Large intestine (tissue), 3 donors: ENCODE results near the gene OTUD5. TPM values are rescaled to one million over a fixed set of nuclear protein-coding genes. Genes with fewer than 3 reads are reported as not detected.
"Not testable (repeated sequence)": the region's sequence is repeated elsewhere in the genome, so short reads cannot be mapped to it uniquely, and the experiment has no call there.

Source experiments
- DNase-seq, 2 donors: peaks; one replicate each; pipeline versions ENCODE4 v3.0.0 to v3.0.0-alpha.2; 2013
- H3K27ac ChIP-seq: one replicate; pipeline ENCODE4 v1.5.1; 2013; ENCODE audit warnings: low read length
- H3K27me3 ChIP-seq: 2 replicates; pipeline ENCODE4 v1.6.1; 2013; ENCODE audit warnings: low read length; ENCODE audit not compliant: control insufficient read depth, insufficient read depth
- H3K36me3 ChIP-seq: 2 replicates; pipeline ENCODE4 v1.6.1; 2013; ENCODE audit warnings: low read length; ENCODE audit not compliant: control insufficient read depth, insufficient read depth
- H3K4me1 ChIP-seq: one replicate; pipeline ENCODE4 v1.6.1; 2013; ENCODE audit warnings: low read length; ENCODE audit not compliant: control insufficient read depth, insufficient read depth
- H3K4me3 ChIP-seq: one replicate; pipeline ENCODE4 v1.5.1; 2013; ENCODE audit warnings: low read length
- H3K9me3 ChIP-seq: one replicate; pipeline ENCODE4 v1.6.1; 2013; ENCODE audit warnings: mild to moderate bottlenecking, low read depth, low read length, moderate library complexity; ENCODE audit not compliant: control insufficient read depth
- WGBS: methylation state at CpG from one replicate; pipeline ENCODE4 v1.1.5; 2013; ENCODE audit warnings: low lambda C conversion rate; ENCODE audit not compliant: insufficient coverage; 5-methylcytosine and 5-hydroxymethylcytosine counted together
- polyA plus RNA-seq: library from polyadenylated mRNA; unstranded; fragments of 120-200 nt; gene quantifications from one replicate; pipeline ENCODE4 v1.2.1, GENCODE V29; 2013

OTUD5 gene
- polyA plus RNA-seq, 1 donor, result 46.9 TPM

GRCh38 chrX:48890296-48890925 is 67.0 kb downstream of the OTUD5 start:
- Histone ChIP-seq H3K27ac (peak overlapping the region; percentile 56), H3K4me1 (peaks cover 5% of the 10 kb centered on the region), H3K36me3 (peaks cover 25% of the 10 kb centered on the region), H3K27me3 (no peaks in the 10 kb centered on the region), H3K4me3 (peak overlapping the region; percentile 55), H3K9me3 (no peaks in the 10 kb centered on the region)
- WGBS, result 10% methylated on average over 4 of the region's 15 CpGs
- DNase-seq, result no peak

- not testable (repeated sequence) for H3K9me3 ChIP-seq, H3K4me3 ChIP-seq
Observed at GRCh38 chrX:48886586-48886985, 70.8 kb downstream of the OTUD5 start.

GRCh38 chrX:48883729-48884128 is 73.7 kb downstream of the OTUD5 start:
- DNase-seq, result no peak
- Histone ChIP-seq H3K27me3 (no peaks in the 10 kb centered on the region), H3K4me3 (no peak overlapping the region), H3K27ac (no peak overlapping the region), H3K4me1 (no peaks in the 10 kb centered on the region), H3K9me3 (no peaks in the 10 kb centered on the region), H3K36me3 (no peaks in the 10 kb centered on the region)
- WGBS, result no CpG with 5 or more reads among the region's 10 CpGs

More at GRCh38 chrX:48886586-48886985, 70.8 kb downstream of the OTUD5 start:
- H3K27ac ChIP-seq, DNase-seq, H3K27me3 ChIP-seq, H3K4me1 ChIP-seq, H3K36me3 ChIP-seq: not testable (repeated sequence)
- WGBS, result no CpG with 5 or more reads among the region's 5 CpGs

GRCh38 chrX:48876944-48877343 is 80.5 kb downstream of the OTUD5 start:
- H3K27me3 ChIP-seq, DNase-seq, H3K4me1 ChIP-seq, H3K36me3 ChIP-seq, H3K9me3 ChIP-seq, H3K4me3 ChIP-seq, H3K27ac ChIP-seq: not testable (repeated sequence)
- no CpG with 5 or more reads among the region's 4 CpGs for whole genome bisulfite sequencing

Other genes starting within 250 kb of the OTUD5 start
- gene GLOD5, start 195.9 kb downstream of the OTUD5 start, polyA plus RNA-seq, result 3.9 TPM
- 0.76 TPM for gene GATA1, start 171.0 kb downstream of the OTUD5 start, polyA plus RNA-seq
- gene HDAC6, start 155.5 kb downstream of the OTUD5 start, polyA plus RNA-seq, result 133 TPM
- gene ERAS, start 131.1 kb downstream of the OTUD5 start, polyA plus RNA-seq, result 0.27 TPM
- 178 TPM for gene PCSK1N, start 122.0 kb downstream of the OTUD5 start, polyA plus RNA-seq
- 42.3 TPM for gene TIMM17B, start 59.8 kb downstream of the OTUD5 start, polyA plus RNA-seq
- gene PQBP1, start 59.7 kb downstream of the OTUD5 start, polyA plus RNA-seq, result 99.9 TPM
- 23.6 TPM for gene SLC35A2, start 46.0 kb downstream of the OTUD5 start, polyA plus RNA-seq
- gene PIM2, start 38.6 kb downstream of the OTUD5 start, polyA plus RNA-seq, result 11.5 TPM
- 2.5 TPM for gene KCND1, start 14.2 kb upstream of the OTUD5 start, polyA plus RNA-seq
- gene GRIPAP1, start 44.7 kb upstream of the OTUD5 start, polyA plus RNA-seq, result 51.4 TPM
- 33.5 TPM for gene TFE3, start 85.8 kb upstream of the OTUD5 start, polyA plus RNA-seq
- gene CCDC120, start 101.4 kb upstream of the OTUD5 start, polyA plus RNA-seq, result 27.3 TPM
- gene PRAF2, start 116.4 kb upstream of the OTUD5 start, polyA plus RNA-seq, result 14.0 TPM
- 46.6 TPM for gene WDR45, start 122.3 kb upstream of the OTUD5 start, polyA plus RNA-seq
- gene GPKOW, start 166.1 kb upstream of the OTUD5 start, polyA plus RNA-seq, result 18.9 TPM
- gene MAGIX, start 205.2 kb upstream of the OTUD5 start, polyA plus RNA-seq, result 2.5 TPM
- 118 TPM for gene PLP2, start 214.3 kb upstream of the OTUD5 start, polyA plus RNA-seq
- gene PRICKLE3, start 228.8 kb upstream of the OTUD5 start, polyA plus RNA-seq, result 5.7 TPM
- 20.2 TPM for gene SYP, start 242.6 kb upstream of the OTUD5 start, polyA plus RNA-seq